Heart right ventricle (tissue), 16 donors: ENCODE data around the gene TMEM271. TPM values are rescaled to one million over a fixed set of nuclear protein-coding genes. Genes with fewer than 3 reads are reported as not detected.

ENCODE experiments used
- ATAC-seq, 8 donors: fragments of 200-7000 bp; cut with Tn5 transposase; one replicate each; pipeline ENCODE4 v1.9.1; 2020; ENCODE audit warnings: mild to moderate bottlenecking in 8 of 8, moderate library complexity in 8 of 8, moderate number of reproducible peaks in 1 of 8
- DNase-seq, 2 donors: peaks; one replicate each; pipeline ENCODE4 v3.0.0-alpha.2; 2020
- H3K27ac ChIP-seq, 10 donors: fragments of 200-600 bp; sonication (generic) in 2 of 10; one replicate each; pipeline versions ENCODE4 v1.5.0 to v1.8.0; 2020 to 2022; ENCODE audit warnings: mild to moderate bottlenecking in 3 of 10
- H3K27me3 ChIP-seq, 7 donors: fragments of 200-600 bp; one replicate each; pipeline ENCODE4 v1.8.0; 2021 to 2022; ENCODE audit warnings: mild to moderate bottlenecking in 2 of 7
- H3K36me3 ChIP-seq, 9 donors: fragments of 200-600 bp; sonication (generic) in 1 of 9; one replicate each; pipeline versions ENCODE4 v1.5.0 to v1.8.0; 2020 to 2022; ENCODE audit warnings: mild to moderate bottlenecking in 2 of 9
- H3K4me1 ChIP-seq, 9 donors: fragments of 200-600 bp; sonication (generic) in 1 of 9; one replicate each; pipeline versions ENCODE4 v1.5.0 to v1.8.0; 2020 to 2022; ENCODE audit warnings: mild to moderate bottlenecking in 4 of 9
- H3K4me3 ChIP-seq, 10 donors: fragments of 200-600 bp; sonication (generic) in 2 of 10; one replicate each; pipeline versions ENCODE4 v1.5.0 to v1.8.0; 2020 to 2022; ENCODE audit warnings: mild to moderate bottlenecking in 7 of 10, moderate library complexity in 2 of 10
- H3K9me3 ChIP-seq, 11 donors: fragments of 200-600 bp in 10 of 11; sonication (generic) in 2 of 11; one replicate each; pipeline versions ENCODE4 v1.5.0 to v1.8.0; 2013 to 2022; ENCODE audit warnings: mild to moderate bottlenecking in 2 of 11, control low read depth in 1 of 11, moderate library complexity in 1 of 11
- CTCF ChIP-seq, 9 donors: fragments of 200-600 bp; sonication (generic) in 2 of 9; IDR thresholded peaks; one replicate each; pipeline versions ENCODE4 v1.5.0 to v1.8.0; 2021 to 2022; ENCODE audit warnings: antibody characterized with exemption in 9 of 9, mild to moderate bottlenecking in 5 of 9, moderate library complexity in 1 of 9
- WGBS, 2 donors: extraction: QIAGEN DNeasy Blood & Tissue Kit; methylation state at CpG; one replicate each; pipeline ENCODE4 v1.1.7; 2013; ENCODE audit warnings: inconsistent platforms in 1 of 2; 5-methylcytosine and 5-hydroxymethylcytosine counted together
- intact Hi-C, 10 donors: fragments of 100-400 bp; cut with DNase I; formaldehyde crosslinking; loops; one replicate each; pipeline versions ENCODE4 v1.11.1 to v1.14.2; 2022
- polyA plus RNA-seq, 2 donors: library from polyadenylated mRNA; stranded (reverse); fragments of 200-250 nt; gene quantifications; one replicate each; pipeline ENCODE4 v1.2.3, GENCODE V29; 2013
- total RNA-seq, 10 donors: library from RNA; stranded (reverse); fragmentation: NEBNext Ultra II Directional in 3 of 10; extraction: Animal tissue kit (Norgen Biotek cat#: 25700) in 3 of 10; gene quantifications; one replicate each; pipeline versions ENCODE4 v1.2.1 to v1.2.4, GENCODE V29; 2021 to 2023
- donor health status: Arrhythmogenic right ventricular cardiomyopathy.
- donor health status: ischemic (EF 13 %, LVEDD 7.1; RV severe dilation, severe dysfunction).
- donor health status: healthy with polysubstance abuse.
- donor health status: DM: no; HTN: yes; CAD: no.
- donor health status: DM: no; HTN: no; CAD: no.
- donor health status: ischemic (EF 25% LVEDD 6.9; RV normal size, moderate dysfunction).
- donor health status: ischemic (EF 25% LVEDD 5.7; RV mildly dilated, moderate dysfunction).
- donor health status: healthy.
- donor health status: DM: yes; HTN: yes; CAD: no.
- donor health status: Ischemic cardiomyopathy.
- donor health status: ischemic (EF 35%, LVEDD 5.7; RV mildly dilated, moderate dysfunction).
- donor health status: nonischemic (EF 11% LVEDD 7.7; RV severe dilation, severe dysfunction).
- donor health status: DM: yes; HTN: yes; CAD: no.
- donor health status: PGD.
- donor health status: ischemic (EF 29% LVEDD 5.4; RV normal size, mild dysfunction).
- donor health status: nonischemic (EF 23%, LVEDD 6.1; RV moderate dilation, normal function).

The TMEM271 gene
- total and polyA plus RNA-seq, 12 donors, result not detected

- intact Hi-C loops, result no loop called here
- Histone ChIP-seq H3K4me3 (no peak overlapping the region), H3K4me1 (no peaks in the 10 kb centered on the region), H3K36me3 (no peaks in the 10 kb centered on the region), H3K9me3 (peaks cover 0 to 12% (median 0%) of the 10 kb centered on the region in 11 donors), H3K27me3 (peaks cover 0 to 29% (median 18%) of the 10 kb centered on the region in 7 donors), H3K27ac (no peak overlapping the region)
- DNase-seq, result no peak
- WGBS, 2 donors, result 82 to 84% methylated on average over 17 of the region's 17 CpGs
- no peak for ATAC-seq
- no peak for TF ChIP-seq CTCF (IDR thresholded peaks at IDR 0.05)
These were observed 29.8 kb upstream of the TMEM271 start for GRCh38 chr4:605702-606425.

DNA sequence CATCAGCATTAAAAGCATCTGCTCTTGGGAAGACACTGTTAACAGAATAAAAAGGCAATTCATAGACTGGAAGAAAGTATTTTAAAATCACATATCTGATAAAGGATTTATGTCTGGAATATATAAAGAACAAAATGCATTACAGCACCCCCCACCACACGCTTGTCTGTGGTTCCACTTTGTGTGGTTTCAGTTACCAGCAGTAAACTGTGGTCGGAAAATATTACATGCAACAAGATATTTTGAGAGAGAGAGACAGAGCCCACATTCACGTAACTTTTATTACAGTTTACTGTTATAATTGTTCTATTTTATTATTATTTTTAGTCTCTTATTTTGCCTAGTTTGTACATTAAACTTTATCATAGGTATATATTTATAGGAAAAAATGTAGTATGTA is 28.0 kb upstream of the TMEM271 start:
- H3K9me3 ChIP-seq, result peaks cover 0 to 4% (median 0%) of the 10 kb centered on the region in 11 donors
- peaks cover 0 to 44% (median 24%) of the 10 kb centered on the region in 7 donors for H3K27me3 ChIP-seq
- ATAC-seq, result no peak
- no peaks in the 10 kb centered on the region for H3K4me1 ChIP-seq
- DNase-seq, result no peak
- H3K36me3 ChIP-seq, result no peaks in the 10 kb centered on the region
- WGBS, 2 donors, result 68 to 79% methylated on average over 3 of the region's 3 CpGs
- H3K4me3 ChIP-seq, result no peak overlapping the region
- no peak for TF ChIP-seq CTCF (IDR thresholded peaks at IDR 0.05)
- intact Hi-C loops, result no loop called here
- H3K27ac ChIP-seq, result no peak overlapping the region

- Histone ChIP-seq H3K9me3 (no peaks in the 10 kb centered on the region), H3K27ac (no peak overlapping the region), H3K4me3 (no peak overlapping the region), H3K36me3 (no peaks in the 10 kb centered on the region), H3K4me1 (no peaks in the 10 kb centered on the region), H3K27me3 (peaks cover 0 to 50% (median 27%) of the 10 kb centered on the region in 7 donors)
- WGBS, 2 donors, result 17 to 22% methylated on average over 8 of the region's 8 CpGs
- DNase-seq (peak in 1 of 2 donors; percentile 32), ATAC-seq (no peak)
- peak in 4 of 9 donors; percentile 25 to 50 (median 30) for TF ChIP-seq CTCF (IDR thresholded peaks at IDR 0.05)
- intact Hi-C loops, result no loop called here
These were observed 26.5 kb upstream of the TMEM271 start for GRCh38 chr4:602559-602942.

- Histone ChIP-seq H3K27me3 (peaks cover 0 to 47% (median 27%) of the 10 kb centered on the region in 7 donors), H3K9me3 (no peaks in the 10 kb centered on the region), H3K27ac (no peak overlapping the region), H3K4me3 (no peak overlapping the region), H3K36me3 (no peaks in the 10 kb centered on the region), H3K4me1 (no peaks in the 10 kb centered on the region)
- 81 to 82% methylated on average over 24 of the region's 24 CpGs for WGBS, 2 donors
- DNase-seq, result no peak
- TF ChIP-seq CTCF (IDR thresholded peaks at IDR 0.05), result no peak
- no peak for ATAC-seq
- intact Hi-C loops, result no loop called here
These were observed 25.8 kb upstream of the TMEM271 start for GRCh38 chr4:601612-602558.
